GM12878 (cell line): Measurements from ENCODE around the gene PLA2G6. TPM values are rescaled to one million over a fixed set of nuclear protein-coding genes. Genes with fewer than 3 reads are reported as not detected.

Experiments used
- ATAC-seq: fragments of 200-7000 bp; cut with Tn5 transposase; 3 replicates; pipeline ENCODE4 v1.9.1; 2020; ENCODE audit warnings: mild to moderate bottlenecking, moderate library complexity
- BruUV-seq: library from RNA; stranded (reverse); fragments of 400-500 nt; replicated peaks from 2 replicates; lab custom pipeline; 2021; lab: Mats Ljungman, UMichigan
- CTCF ChIA-PET: fragments of 300-600 bp; sonication (Branson Sonifier 250); formaldehyde crosslinking; extraction: SDS; loops from one replicate; lab custom pipeline; 2021; ENCODE audit warnings: inconsistent platforms; lab: Yijun Ruan, JAX
- POLR2A ChIA-PET: fragments of 350-600 bp; formaldehyde crosslinking; extraction: SDS; loops from one replicate; lab custom pipeline; 2021; ENCODE audit warnings: inconsistent platforms; lab: Charles Lee
- RAD21 ChIA-PET: fragments of 300-600 bp; sonication (Branson Sonifier 250); formaldehyde crosslinking; loops from one replicate; lab custom pipeline; 2023; ENCODE audit warnings: antibody characterized with exemption; ENCODE audit not compliant: unreplicated experiment; lab: Charles Lee
- SMC1A ChIA-PET: fragments of 300-600 bp; sonication (Branson Sonifier 250); formaldehyde crosslinking; loops from one replicate; lab custom pipeline; 2023; ENCODE audit not compliant: unreplicated experiment, uncharacterized antibody; lab: Charles Lee
- DNase-seq: peaks from one replicate; pipeline ENCODE4 v3.0.0-alpha.2; 2011; ENCODE audit warnings: low read depth, low spot score
- FAIRE-seq: peaks from 3 replicates; lab custom pipeline; 2011; peaks lifted over from hg19 to GRCh38; lab: Jason Lieb, UNC
- H2AFZ ChIP-seq: 2 replicates; pipeline ENCODE4 v1.6.0; 2011; ENCODE audit warnings: low read depth, low read length, control low read depth; ENCODE audit not compliant: control insufficient read depth
- H3K27ac ChIP-seq: 2 replicates; pipeline ENCODE4 v1.5.1; 2011; ENCODE audit warnings: control low read depth; ENCODE audit not compliant: control insufficient read depth, insufficient read depth
- H3K27me3 ChIP-seq, 2 experiments: replicated peaks in 1 of 2; 2 replicates each; pipeline versions ENCODE4 v1.6.0 to v1.6.1; 2011; ENCODE audit warnings: low read length in 1 of 2; ENCODE audit not compliant: control insufficient read depth in 2 of 2, insufficient read depth in 2 of 2
- H3K36me3 ChIP-seq, 2 experiments: 2 replicates each; pipeline ENCODE4 v1.5.1; 2011; ENCODE audit warnings: low read length in 1 of 2; ENCODE audit not compliant: control insufficient read depth in 2 of 2, insufficient read depth in 2 of 2
- H3K4me1 ChIP-seq: 2 replicates; pipeline ENCODE4 v1.6.1; 2011; ENCODE audit warnings: mild to moderate bottlenecking, low read length, moderate library complexity, mixed read lengths; ENCODE audit not compliant: control insufficient read depth, insufficient read depth
- H3K4me2 ChIP-seq: 2 replicates; pipeline ENCODE4 v1.6.0; 2011; ENCODE audit warnings: control low read depth; ENCODE audit not compliant: control insufficient read depth, insufficient read depth
- H3K4me3 ChIP-seq: fragments of 200-600 bp; sonication (generic); 2 replicates; pipeline ENCODE4 v1.5.1; 2016
- H3K79me2 ChIP-seq: 2 replicates; pipeline ENCODE4 v1.6.0; 2011; ENCODE audit warnings: low read length; ENCODE audit not compliant: control insufficient read depth, insufficient read depth
- H3K9ac ChIP-seq: 2 replicates; pipeline ENCODE4 v1.8.0; 2011; ENCODE audit warnings: low read length, control low read depth, mixed read lengths; ENCODE audit not compliant: control insufficient read depth, insufficient read depth
- H3K9me3 ChIP-seq: replicated peaks from 3 replicates; pipeline ENCODE4 v1.5.1; 2011; ENCODE audit warnings: mild to moderate bottlenecking, low read length; ENCODE audit not compliant: control insufficient read depth, insufficient read depth
- H4K20me1 ChIP-seq: 2 replicates; pipeline ENCODE4 v1.6.0; 2011; ENCODE audit not compliant: control insufficient read depth, insufficient read depth
- BCL11A ChIP-seq: IDR thresholded peaks from 2 replicates; pipeline ENCODE4 v1.6.1; 2011; ENCODE audit warnings: low read depth, low read length
- CBX3 ChIP-seq: fragments of 200-600 bp; sonication (generic); IDR thresholded peaks from 2 replicates; pipeline ENCODE4 v1.6.1; 2016; ENCODE audit warnings: low read depth, borderline replicate concordance
- EP300 ChIP-seq, 2 experiments: fragments of 150-350 bp in 1 of 2; IDR thresholded peaks; 2 replicates each; pipeline ENCODE4 v1.6.1; 2011 to 2012; ENCODE audit warnings: low read depth in 2 of 2, low read length in 2 of 2, borderline replicate concordance in 1 of 2, improper control_type of control experiment in 1 of 2, inconsistent platforms in 1 of 2; ENCODE audit not compliant: control insufficient read depth in 1 of 2
- IKZF1 ChIP-seq: fragments of 450-650 bp; conservative IDR thresholded peaks from 2 replicates; pipeline ENCODE4 v1.6.1; 2017; ENCODE audit warnings: antibody characterized with exemption, mild to moderate bottlenecking
- KAT2A ChIP-seq: conservative IDR thresholded peaks from 2 replicates; pipeline ENCODE4 v1.6.1; 2011; ENCODE audit warnings: low read depth, low read length; ENCODE audit not compliant: control insufficient read depth
- MTA2 ChIP-seq: fragments of 450-650 bp; IDR thresholded peaks from 2 replicates; pipeline ENCODE4 v1.6.1; 2016; ENCODE audit warnings: low read depth, mild to moderate bottlenecking, moderate library complexity
- MXI1 ChIP-seq: fragments of 150-350 bp; IDR thresholded peaks from 2 replicates; pipeline ENCODE4 v1.6.1; 2011; ENCODE audit warnings: low read depth, mild to moderate bottlenecking, inconsistent platforms, low read length, improper control_type of control experiment
- NR2F1 ChIP-seq: fragments of 450-650 bp; conservative IDR thresholded peaks from 2 replicates; pipeline ENCODE4 v1.6.1; 2017; ENCODE audit warnings: mild to moderate bottlenecking
- POLR2A ChIP-seq: IDR thresholded peaks from 2 replicates; pipeline ENCODE4 v1.6.1; 2011; ENCODE audit warnings: low read depth, mild to moderate bottlenecking, low read length
- POLR2AphosphoS2 ChIP-seq: IDR thresholded peaks from 2 replicates; pipeline ENCODE4 v1.6.1; 2011; ENCODE audit warnings: low read depth, mild to moderate bottlenecking, low read length, improper control_type of control experiment, moderate library complexity
- POLR2AphosphoS5 ChIP-seq: IDR thresholded peaks from 2 replicates; pipeline ENCODE4 v1.6.1; 2011; ENCODE audit warnings: mild to moderate bottlenecking, low read length, inconsistent platforms
- RAD51 ChIP-seq: fragments of 450-650 bp; IDR thresholded peaks from 2 replicates; pipeline ENCODE4 v1.6.1; 2016; ENCODE audit warnings: moderate library complexity, mild to moderate bottlenecking, inconsistent platforms
- RCOR1 ChIP-seq: conservative IDR thresholded peaks from 2 replicates; pipeline ENCODE4 v1.6.1; 2012; ENCODE audit warnings: low read depth, low read length, improper control_type of control experiment
- RELA ChIP-seq: fragments of 450-650 bp; IDR thresholded peaks from 2 replicates; pipeline ENCODE4 v1.8.0; 2014; ENCODE audit warnings: borderline replicate concordance; ENCODE audit not compliant: partially characterized antibody
- RELB ChIP-seq: fragments of 450-650 bp; IDR thresholded peaks from 2 replicates; pipeline ENCODE4 v1.6.1; 2017; ENCODE audit warnings: low read depth, mild to moderate bottlenecking, moderate library complexity
- SIN3A ChIP-seq: IDR thresholded peaks from 2 replicates; pipeline ENCODE4 v1.6.1; 2012; ENCODE audit warnings: low read depth, low read length, improper control_type of control experiment
- TAF1 ChIP-seq: IDR thresholded peaks from 2 replicates; pipeline ENCODE4 v1.6.1; 2011; ENCODE audit warnings: mild to moderate bottlenecking, low read depth, low read length, borderline replicate concordance
- TARDBP ChIP-seq: IDR thresholded peaks from 2 replicates; pipeline ENCODE4 v1.6.1; 2016; ENCODE audit warnings: borderline replicate concordance
- ZNF687 ChIP-seq: fragments of 450-650 bp; IDR thresholded peaks from 2 replicates; pipeline ENCODE4 v1.6.1; 2017; ENCODE audit warnings: mild to moderate bottlenecking, moderate library complexity
- WGBS: methylation state at CpG from one replicate; pipeline ENCODE4 v1.1.6; 2016; ENCODE audit warnings: low lambda C conversion rate; ENCODE audit not compliant: insufficient replicate concordance, insufficient coverage; ENCODE audit errors: missing lambda C conversion rate; 5-methylcytosine and 5-hydroxymethylcytosine counted together
- in situ Hi-C: fragments of 300-500 bp; cut with MboI; formaldehyde crosslinking; loops from 9 replicates; pipeline ENCODE4 v1.14.3; 2018; ENCODE audit warnings: mixed read lengths
- intact Hi-C: fragments of 100-400 bp; cut with micrococcal nuclease; formaldehyde crosslinking; loops from one replicate; pipeline ENCODE4 v1.14.2; 2022; ENCODE audit not compliant: unreplicated experiment
- polyA plus RNA-seq, 11 experiments: library from polyadenylated mRNA; depleted of rRNA in 4 of 11; unstranded in 6 of 11; stranded (reverse) in 5 of 11; fragments of >200 nt; fragmentation: Nextera tagmentation in 4 of 11; fragmentation: Illumina TruSeq in 1 of 11; extraction: Ambion mirVana in 4 of 11; extraction: Trizol in 1 of 11; gene quantifications; 1 replicate in 1 of 11; 2 replicates in 10 of 11; pipeline versions ENCODE4 v1.2.1 to v1.2.3, GENCODE V29; 2011 to 2016; ENCODE audit warnings: inconsistent platforms in 2 of 11, missing spikeins in 2 of 11, low read depth in 1 of 11
- total RNA-seq, 4 experiments: library from RNA; depleted of rRNA in 3 of 4; stranded (reverse); fragments of >200 nt in 3 of 4; fragmentation: Illumina TruSeq in 1 of 4; extraction: Trizol in 1 of 4; gene quantifications; 2 replicates each; pipeline versions ENCODE4 v1.2.1 to v1.2.3, GENCODE V29; 2013 to 2021

PLA2G6 gene
- total and polyA plus RNA-seq, 10 of the 15 experiments (the other 5 are each of a cell fraction or from before 2014, with no cell fraction given), result 0.15 to 42.2 (median 15.8) TPM

GRCh38 chr22:38180841-38181452, 683 bp downstream of the PLA2G6 start:
- H3K79me2 ChIP-seq, result peaks cover 28% of the 10 kb centered on the region
- CTCF ChIA-PET, result interaction anchor here (1.0 to 5.1 kb wide), 4 partner anchors 18 to 124 kb away, joined by 3 to 23 read pairs (median 6); partner anchors contain the start of gene MAFF
- FAIRE-seq, result no peak
- POLR2A ChIA-PET, result interaction anchor here (0.5 to 6.3 kb wide), 5 partner anchors 19 to 124 kb away, joined by 3 to 69 read pairs (median 7); partner anchors contain the start of gene MAFF
- H2AFZ ChIP-seq, result peak overlapping the region; percentile 26; the same call in 1 of the 2 replicates
- TSS peak; percentile 72 for BruUV-seq
- H3K27ac ChIP-seq, result peak overlapping the region; percentile 100
- 0% methylated on average over 14 of the region's 14 CpGs for WGBS
- H3K4me1 ChIP-seq, result peaks cover 46% of the 10 kb centered on the region
- peak overlapping the region; percentile 89 for H3K4me3 ChIP-seq
- intact Hi-C loops, result loop anchor here (2.0 kb wide), 1 partner anchor 18 kb away; no protein-coding TSS in a partner anchor
- no peaks in the 10 kb centered on the region for H3K9me3 ChIP-seq
- H4K20me1 ChIP-seq, result no peaks in the 10 kb centered on the region
- H3K4me2 ChIP-seq, result peak overlapping the region; percentile 100
- peak overlapping the region; percentile 94 for H3K9ac ChIP-seq
- ATAC-seq, result peak; percentile 61
- SMC1A ChIA-PET, result interaction anchor here (0.8 to 2.5 kb wide), 6 partner anchors 18 to 80 kb away, joined by 3 to 11 read pairs (median 3); no protein-coding TSS in a partner anchor
- H3K27me3 ChIP-seq, result no peaks in the 10 kb centered on the region
- no peak for DNase-seq
- in situ Hi-C loops, result no loop called here
- no peaks in the 10 kb centered on the region for H3K36me3 ChIP-seq
- RAD21 ChIA-PET, result interaction anchor here (1.0 to 1.9 kb wide), 4 partner anchors 17 to 34 kb away, joined by 3 to 9 read pairs (median 6); partner anchors contain the start of gene MAFF
- TF ChIP-seq TARDBP, result no peak
- peak; percentile 25; the same call in 1 of the 2 replicates for TF ChIP-seq MXI1
- TF ChIP-seq IKZF1, result peak; percentile 73
- no peak for TF ChIP-seq KAT2A
- TF ChIP-seq MTA2, result peak; percentile 41; the same call in 1 of the 2 replicates
- 0 out of 2 replicates have a peak, but pooled peaks have one; percentile 2 for TF ChIP-seq BCL11A
- TF ChIP-seq RELA, result peak; percentile 46
- TF ChIP-seq CBX3, result no peak
- 0 out of 2 replicates have a peak, but pooled peaks have one; percentile 56 for TF ChIP-seq RCOR1
- TF ChIP-seq EP300 (IDR thresholded peaks at IDR 0.05; ENCODE audit: borderline replicate concordance in 1 of 2, control insufficient read depth in 1 of 2, low read depth in 2 of 2, low read length in 2 of 2), result 0 out of 4 replicates have a peak, but pooled peaks of 1 of the 2 experiments have one; percentile 16
- TF ChIP-seq TAF1, result peak; percentile 28; the same call in 1 of the 2 replicates
- TF ChIP-seq SIN3A, result no peak
- TF ChIP-seq ZNF687, result peak; percentile 89
- peak; percentile 35 for TF ChIP-seq NR2F1
- TF ChIP-seq RAD51, result peak; percentile 94
- peak; percentile 76; the same call in 1 of the 2 replicates for TF ChIP-seq POLR2A
- peak; percentile 18; the same call in 1 of the 2 replicates for TF ChIP-seq POLR2AphosphoS2
- peak; percentile 86 for TF ChIP-seq RELB
- 0 out of 2 replicates have a peak, but pooled peaks have one; percentile 32 for TF ChIP-seq POLR2AphosphoS5
